Ishikawa (cell line): Measurements from ENCODE around the gene IGSF8.
A peak's percentile ranks its signal among the peaks of the same experiment; 100 is the strongest.

Experiments used
- CEBPB ChIP-seq: IDR thresholded peaks from 2 replicates; pipeline ENCODE4 v1.6.1; 2012
- CREB1 ChIP-seq: IDR thresholded peaks from 2 replicates; pipeline ENCODE4 v1.6.1; 2012; ENCODE audit warnings: low read depth
- MAX ChIP-seq: IDR thresholded peaks from 2 replicates; pipeline ENCODE4 v1.6.1; 2012
- RAD21 ChIP-seq: IDR thresholded peaks from 2 replicates; pipeline ENCODE4 v1.6.1; 2012; ENCODE audit warnings: low read depth
- REST ChIP-seq: IDR thresholded peaks from 2 replicates; pipeline ENCODE4 v1.6.1; 2012; ENCODE audit warnings: low read depth, mild to moderate bottlenecking
- TCF12 ChIP-seq: IDR thresholded peaks from 2 replicates; pipeline ENCODE4 v1.6.1; 2012; ENCODE audit warnings: low read depth
- TEAD4 ChIP-seq: IDR thresholded peaks from 2 replicates; pipeline ENCODE4 v1.6.1; 2012
- USF1 ChIP-seq: IDR thresholded peaks from 2 replicates; pipeline ENCODE4 v1.6.1; 2012
- YY1 ChIP-seq: IDR thresholded peaks from 2 replicates; pipeline ENCODE4 v1.6.1; 2012; ENCODE audit warnings: low read depth

- TF ChIP-seq MAX (peak; percentile 73), CREB1 (no peak), CEBPB (peak; percentile 51; the same call in 1 of the 2 replicates), RAD21 (peak; percentile 98), YY1 (no peak), USF1 (no peak), REST (no peak), TCF12 (no peak), TEAD4 (no peak)
These were observed 2.8 kb upstream of the IGSF8 start for GRCh38 chr1:160101037-160101716.
